Ishikawa (cell line): Measurements from ENCODE around the gene PGAM5.

Experiments
- CEBPB ChIP-seq: IDR thresholded peaks from 2 replicates; pipeline ENCODE4 v1.6.1; 2012
- CREB1 ChIP-seq: IDR thresholded peaks from 2 replicates; pipeline ENCODE4 v1.6.1; 2012; ENCODE audit warnings: low read depth
- EGR1 ChIP-seq: IDR thresholded peaks from 2 replicates; pipeline ENCODE4 v1.6.1; 2012
- EP300 ChIP-seq: IDR thresholded peaks from 2 replicates; pipeline ENCODE4 v1.6.1; 2012; ENCODE audit warnings: borderline replicate concordance
- FOXM1 ChIP-seq: IDR thresholded peaks from 2 replicates; pipeline ENCODE4 v1.6.1; 2012; ENCODE audit warnings: low read depth, borderline replicate concordance
- NFIC ChIP-seq: IDR thresholded peaks from 2 replicates; pipeline ENCODE4 v1.6.1; 2012
- RAD21 ChIP-seq: IDR thresholded peaks from 2 replicates; pipeline ENCODE4 v1.6.1; 2012; ENCODE audit warnings: low read depth
- TAF1 ChIP-seq: IDR thresholded peaks from 2 replicates; pipeline ENCODE4 v1.6.1; 2012; ENCODE audit warnings: low read depth, mild to moderate bottlenecking
- TCF12 ChIP-seq: IDR thresholded peaks from 2 replicates; pipeline ENCODE4 v1.6.1; 2012; ENCODE audit warnings: low read depth
- TEAD4 ChIP-seq: IDR thresholded peaks from 2 replicates; pipeline ENCODE4 v1.6.1; 2012
- USF1 ChIP-seq: IDR thresholded peaks from 2 replicates; pipeline ENCODE4 v1.6.1; 2012
- YY1 ChIP-seq: IDR thresholded peaks from 2 replicates; pipeline ENCODE4 v1.6.1; 2012; ENCODE audit warnings: low read depth
- ZBTB7A ChIP-seq: IDR thresholded peaks from 2 replicates; pipeline ENCODE4 v1.6.1; 2012; ENCODE audit warnings: low read depth
- TF ChIP-seq, protein P1 (sequence below): IDR thresholded peaks from 2 replicates; pipeline ENCODE4 v1.6.1; 2012; ENCODE audit warnings: low read depth, mild to moderate bottlenecking
- TF ChIP-seq, protein P2 (sequence below): IDR thresholded peaks from 2 replicates; pipeline ENCODE4 v1.6.1; 2012

The PGAM5 gene

DNA sequence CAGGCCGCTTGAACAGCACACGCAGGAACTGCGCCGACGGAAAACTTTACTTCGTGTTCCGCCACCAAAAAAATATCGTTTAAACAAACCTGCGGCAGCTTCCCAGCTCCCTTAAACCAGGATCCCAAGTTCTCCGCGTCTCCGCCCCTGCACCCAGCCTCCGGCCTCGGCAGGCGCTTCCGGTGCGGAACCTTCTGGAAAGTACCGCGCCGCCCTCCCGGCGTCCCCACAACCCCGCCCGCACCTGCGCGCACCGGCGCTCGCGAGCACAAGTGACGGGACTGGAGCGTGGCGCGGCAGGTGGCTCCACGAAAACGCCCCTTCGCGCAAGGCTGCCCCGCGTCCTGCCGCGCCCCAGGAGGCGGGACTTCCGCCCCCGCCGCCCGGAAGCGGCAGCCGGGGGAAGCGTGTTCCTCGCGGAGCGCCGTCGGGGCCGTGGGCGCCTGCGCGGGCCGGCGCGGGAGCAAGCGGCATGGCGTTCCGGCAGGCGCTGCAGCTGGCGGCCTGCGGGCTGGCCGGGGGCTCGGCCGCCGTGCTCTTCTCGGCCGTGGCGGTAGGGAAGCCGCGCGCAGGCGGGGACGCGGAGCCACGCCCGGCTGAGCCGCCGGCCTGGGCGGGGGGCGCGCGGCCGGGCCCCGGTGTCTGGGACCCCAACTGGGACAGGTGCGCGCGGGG is at the start of gene PGAM5:
PGAM5 (plus strand) TSS at position 438 of the 675 bp plus-strand sequence; CDS start at position 473, 35 bp downstream.
- TF ChIP-seq CEBPB (no peak), EGR1 (0 out of 2 replicates have a peak, but pooled peaks have one; percentile 49), YY1 (peak; percentile 67; the same call in 1 of the 2 replicates), TEAD4 (no peak), EP300 (peak; percentile 30; the same call in 1 of the 2 replicates), NFIC (no peak), USF1 (no peak; the same call in 1 of the 2 replicates), FOXM1 (no peak), CREB1 (no peak), TCF12 (peak; percentile 74), TAF1 (peak; percentile 77)
- TF ChIP-seq, protein P1, sequence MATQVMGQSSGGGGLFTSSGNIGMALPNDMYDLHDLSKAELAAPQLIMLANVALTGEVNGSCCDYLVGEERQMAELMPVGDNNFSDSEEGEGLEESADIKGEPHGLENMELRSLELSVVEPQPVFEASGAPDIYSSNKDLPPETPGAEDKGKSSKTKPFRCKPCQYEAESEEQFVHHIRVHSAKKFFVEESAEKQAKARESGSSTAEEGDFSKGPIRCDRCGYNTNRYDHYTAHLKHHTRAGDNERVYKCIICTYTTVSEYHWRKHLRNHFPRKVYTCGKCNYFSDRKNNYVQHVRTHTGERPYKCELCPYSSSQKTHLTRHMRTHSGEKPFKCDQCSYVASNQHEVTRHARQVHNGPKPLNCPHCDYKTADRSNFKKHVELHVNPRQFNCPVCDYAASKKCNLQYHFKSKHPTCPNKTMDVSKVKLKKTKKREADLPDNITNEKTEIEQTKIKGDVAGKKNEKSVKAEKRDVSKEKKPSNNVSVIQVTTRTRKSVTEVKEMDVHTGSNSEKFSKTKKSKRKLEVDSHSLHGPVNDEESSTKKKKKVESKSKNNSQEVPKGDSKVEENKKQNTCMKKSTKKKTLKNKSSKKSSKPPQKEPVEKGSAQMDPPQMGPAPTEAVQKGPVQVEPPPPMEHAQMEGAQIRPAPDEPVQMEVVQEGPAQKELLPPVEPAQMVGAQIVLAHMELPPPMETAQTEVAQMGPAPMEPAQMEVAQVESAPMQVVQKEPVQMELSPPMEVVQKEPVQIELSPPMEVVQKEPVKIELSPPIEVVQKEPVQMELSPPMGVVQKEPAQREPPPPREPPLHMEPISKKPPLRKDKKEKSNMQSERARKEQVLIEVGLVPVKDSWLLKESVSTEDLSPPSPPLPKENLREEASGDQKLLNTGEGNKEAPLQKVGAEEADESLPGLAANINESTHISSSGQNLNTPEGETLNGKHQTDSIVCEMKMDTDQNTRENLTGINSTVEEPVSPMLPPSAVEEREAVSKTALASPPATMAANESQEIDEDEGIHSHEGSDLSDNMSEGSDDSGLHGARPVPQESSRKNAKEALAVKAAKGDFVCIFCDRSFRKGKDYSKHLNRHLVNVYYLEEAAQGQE: no peak
- TF ChIP-seq, protein P2, sequence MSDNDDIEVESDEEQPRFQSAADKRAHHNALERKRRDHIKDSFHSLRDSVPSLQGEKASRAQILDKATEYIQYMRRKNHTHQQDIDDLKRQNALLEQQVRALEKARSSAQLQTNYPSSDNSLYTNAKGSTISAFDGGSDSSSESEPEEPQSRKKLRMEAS: peak; percentile 93

GRCh38 chr12:132660996-132661395 is 49.6 kb upstream of the PGAM5 start:
- TF ChIP-seq RAD21 (no peak), FOXM1 (no peak), YY1 (no peak), EP300 (no peak)
- TF ChIP-seq, protein P1: no peak
- TF ChIP-seq, protein P2: no peak

DNA sequence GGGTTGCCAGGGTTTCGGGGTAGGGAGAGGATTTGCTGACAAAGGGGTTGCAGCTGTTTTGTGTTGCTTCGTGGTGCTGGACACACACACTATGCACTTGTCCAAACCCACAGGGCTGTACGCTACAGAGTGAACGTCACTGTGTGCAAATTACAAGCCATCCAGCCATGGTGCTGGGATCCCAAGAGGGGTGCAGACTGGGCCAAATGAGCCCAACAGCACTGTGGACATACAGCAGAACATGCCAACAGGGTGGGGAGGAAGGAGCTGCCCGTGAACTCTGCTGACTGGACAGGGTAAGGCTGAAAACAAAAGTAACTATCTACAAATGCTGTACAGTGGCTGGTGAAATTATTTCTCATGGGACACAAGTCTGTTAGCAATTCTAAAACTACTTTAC is 48.7 kb upstream of the PGAM5 start:
- TF ChIP-seq, protein P1: no peak
- no peak for TF ChIP-seq TCF12
- TF ChIP-seq TAF1: no peak
- no peak for TF ChIP-seq FOXM1
- TF ChIP-seq USF1: no peak
- TF ChIP-seq TEAD4: no peak
- TF ChIP-seq EP300: no peak
- no peak for TF ChIP-seq CEBPB
- TF ChIP-seq YY1: no peak
- TF ChIP-seq EGR1: no peak
- no peak for TF ChIP-seq NFIC
- TF ChIP-seq CREB1: no peak
- no peak for TF ChIP-seq RAD21
- TF ChIP-seq ZBTB7A: no peak
- TF ChIP-seq, protein P2: no peak
